HCT116 (cell line): ENCODE data around the gene DENND1A. TPM values are rescaled to one million over a fixed set of nuclear protein-coding genes. Genes with fewer than 3 reads are reported as not detected.

ENCODE experiments used
- ATAC-seq: fragments of 200-7000 bp; cut with Tn5 transposase; 2 replicates; pipeline ENCODE4 v1.9.1; 2020; ENCODE audit warnings: mild to moderate bottlenecking, moderate library complexity
- BruUV-seq: library from RNA; stranded (reverse); fragments of 400-500 nt; replicated peaks from 2 replicates; lab custom pipeline; 2021; lab: Mats Ljungman, UMichigan
- CTCF ChIA-PET: fragments of 300-600 bp; sonication (Branson Sonifier 250); formaldehyde crosslinking; loops from one replicate; lab custom pipeline; 2021; ENCODE audit warnings: antibody characterized with exemption; lab: Charles Lee
- POLR2A ChIA-PET: fragments of 300-600, 350-600 bp; sonication (Branson Sonifier 250); formaldehyde crosslinking; loops from one replicate; lab custom pipeline; 2021; ENCODE audit warnings: antibody characterized with exemption; lab: Charles Lee
- RAD21 ChIA-PET, 2 experiments: fragments of 300-600 bp; sonication (Branson Sonifier 250); formaldehyde crosslinking; loops; one replicate each; lab custom pipeline; 2023; ENCODE audit warnings: low total read pairs in 2 of 2; ENCODE audit not compliant: uncharacterized antibody in 2 of 2, unreplicated experiment in 2 of 2, low non-redundant PET in 1 of 2; lab: Charles Lee
- DNase-seq: peaks from one replicate; pipeline ENCODE4 v3.0.0-alpha.2; 2010; ENCODE audit warnings: low read depth, low spot score
- H2AFZ ChIP-seq: fragments of 200-600 bp; shearing (Covaris generic), sonication (generic); 2 replicates; pipeline ENCODE4 v1.6.1; 2017; ENCODE audit warnings: low read depth, mixed run types, mixed read lengths, antibody characterized with exemption, low read length; ENCODE audit not compliant: poor library complexity, severe bottlenecking
- H3K27ac ChIP-seq: 2 replicates; pipeline ENCODE4 v1.5.1; 2012; ENCODE audit warnings: low read depth, low read length
- H3K27me3 ChIP-seq: fragments of 200-600 bp; sonication (generic); 2 replicates; pipeline ENCODE4 v1.6.1; 2016; ENCODE audit warnings: mixed run types, low read length, mixed read lengths; ENCODE audit not compliant: insufficient read depth
- H3K36me3 ChIP-seq, 2 experiments: fragments of 200-500 bp in 1 of 2; fragments of 200-600 bp in 1 of 2; sonication (Bioruptor generic) in 1 of 2; sonication (generic) in 1 of 2; 2 replicates each; pipeline versions ENCODE4 v1.5.1 to v1.6.1; 2014 to 2016; ENCODE audit warnings: low read length in 2 of 2, inconsistent platforms in 1 of 2, mixed read lengths in 1 of 2, mixed run types in 1 of 2; ENCODE audit not compliant: insufficient read depth in 2 of 2, control insufficient read depth in 1 of 2
- H3K4me1 ChIP-seq, 2 experiments: fragments of 200-600 bp in 1 of 2; sonication (generic) in 1 of 2; 2 replicates each; pipeline versions ENCODE4 v1.5.1 to v1.6.1; 2012 to 2017; ENCODE audit warnings: low read length in 2 of 2, inconsistent platforms in 1 of 2, mild to moderate bottlenecking in 1 of 2, mixed read lengths in 1 of 2, mixed run types in 1 of 2, moderate library complexity in 1 of 2; ENCODE audit not compliant: insufficient read depth in 2 of 2, control insufficient read depth in 1 of 2
- H3K4me2 ChIP-seq: fragments of 200-600 bp; sonication (generic); 2 replicates; pipeline ENCODE4 v1.6.1; 2017; ENCODE audit warnings: mixed run types, low read length, mixed read lengths
- H3K4me3 ChIP-seq, 2 experiments: fragments of 200-600 bp in 1 of 2; sonication (generic) in 1 of 2; replicated peaks in 1 of 2; 2 replicates each; pipeline ENCODE4 v1.5.1; 2011 to 2016; ENCODE audit warnings: low read length in 2 of 2, control low read depth in 1 of 2, low read depth in 1 of 2, mild to moderate bottlenecking in 1 of 2, mixed read lengths in 1 of 2, mixed run types in 1 of 2
- H3K79me2 ChIP-seq: fragments of 200-600 bp; sonication (generic); 2 replicates; pipeline ENCODE4 v1.6.1; 2017; ENCODE audit warnings: mild to moderate bottlenecking, mixed run types, low read length, moderate library complexity, mixed read lengths; ENCODE audit not compliant: insufficient read depth
- H3K9ac ChIP-seq: fragments of 200-600 bp; sonication (generic); 2 replicates; pipeline ENCODE4 v1.6.1; 2016; ENCODE audit warnings: low read length, mixed read lengths
- H3K9me2 ChIP-seq: fragments of 200-600 bp; sonication (generic), shearing (Covaris generic); 2 replicates; pipeline ENCODE4 v1.6.1; 2017; ENCODE audit warnings: mixed run types, mild to moderate bottlenecking, moderate library complexity; ENCODE audit not compliant: insufficient read depth
- H3K9me3 ChIP-seq, 2 experiments: fragments of 200-500 bp in 1 of 2; fragments of 200-600 bp in 1 of 2; sonication (Bioruptor generic) in 1 of 2; sonication (generic) in 1 of 2; 2 replicates each; pipeline ENCODE4 v1.6.1; 2014 to 2017; ENCODE audit warnings: low read length in 2 of 2, mixed read lengths in 2 of 2, inconsistent platforms in 1 of 2, low read depth in 1 of 2, mild to moderate bottlenecking in 1 of 2, mixed run types in 1 of 2, moderate library complexity in 1 of 2; ENCODE audit not compliant: control insufficient read depth in 1 of 2, insufficient read depth in 1 of 2
- H4K20me1 ChIP-seq: fragments of 200-600 bp; sonication (generic), shearing (Covaris generic); 2 replicates; pipeline ENCODE4 v1.6.1; 2017; ENCODE audit warnings: mixed run types, mild to moderate bottlenecking, moderate library complexity; ENCODE audit not compliant: insufficient read depth
- EZH2 ChIP-seq: fragments of 200-600 bp; sonication (generic); IDR thresholded peaks from 2 replicates; pipeline ENCODE4 v1.6.1; 2017; ENCODE audit warnings: antibody characterized with exemption, mixed run types
- FOSL1 ChIP-seq: IDR thresholded peaks from 2 replicates; pipeline ENCODE4 v1.6.1; 2012; ENCODE audit warnings: low read depth
- JUND ChIP-seq: IDR thresholded peaks from 2 replicates; pipeline ENCODE4 v1.6.1; 2012
- POLR2AphosphoS5 ChIP-seq: IDR thresholded peaks from 2 replicates; pipeline ENCODE4 v1.6.1; 2011; ENCODE audit warnings: mild to moderate bottlenecking, low read depth, low read length, moderate library complexity
- SIN3A ChIP-seq: IDR thresholded peaks from 2 replicates; pipeline ENCODE4 v1.6.1; 2012; ENCODE audit warnings: low read depth
- SRF ChIP-seq: IDR thresholded peaks from 2 replicates; pipeline ENCODE4 v1.6.1; 2012; ENCODE audit warnings: low read depth
- intact Hi-C: fragments of 100-400 bp; cut with micrococcal nuclease; formaldehyde crosslinking; loops from 2 replicates; pipeline ENCODE4 v1.10.0; 2022
- total RNA-seq: library from RNA; stranded (reverse); gene quantifications from one replicate; pipeline ENCODE4 v1.2.1, GENCODE V29; 2021; ENCODE audit not compliant: unreplicated experiment
- TF ChIP-seq, protein P1 (sequence below), 3 experiments: fragments of 200-600 bp in 1 of 3; sonication (generic) in 1 of 3; IDR thresholded peaks in 2 of 3; conservative IDR thresholded peaks in 1 of 3; 2 replicates each; pipeline ENCODE4 v1.5.1; 2012 to 2017; ENCODE audit warnings: low read depth in 2 of 3, low read length in 2 of 3, antibody characterized with exemption in 1 of 3, borderline replicate concordance in 1 of 3, control low read depth in 1 of 3, mild to moderate bottlenecking in 1 of 3, mixed read lengths in 1 of 3, mixed run types in 1 of 3, moderate library complexity in 1 of 3; ENCODE audit not compliant: insufficient read depth in 1 of 3
- TF ChIP-seq, protein P2 (sequence below): IDR thresholded peaks from 2 replicates; pipeline ENCODE4 v1.6.1; 2012
- TF ChIP-seq, protein P3 (sequence below): IDR thresholded peaks from 2 replicates; pipeline ENCODE4 v1.6.1; 2011; ENCODE audit warnings: mild to moderate bottlenecking, low read length, moderate library complexity; ENCODE audit not compliant: insufficient replicate concordance; ENCODE audit errors: extremely low read depth

DENND1A gene
- total RNA-seq, 1 experiment from 2014 or later: 33.0 TPM

- H3K4me3 ChIP-seq: no peak overlapping the region
- no peaks in the 10 kb centered on the region for H3K36me3 ChIP-seq
- H3K79me2 ChIP-seq: no peaks in the 10 kb centered on the region
- ChIA-PET CTCF (no interaction called here), POLR2A (no interaction called here), RAD21 (no interaction called here)
- H4K20me1 ChIP-seq: no peaks in the 10 kb centered on the region
- no peak overlapping the region for H3K9ac ChIP-seq
- peaks cover 3 to 22% of the 10 kb centered on the region in 2 experiments; a peak in 1 of 4 replicates for H3K4me1 ChIP-seq
- H3K9me3 ChIP-seq: no peaks in the 10 kb centered on the region
- ATAC-seq: no peak
- TF ChIP-seq JUND (no peak), SRF (no peak), SIN3A (no peak), POLR2AphosphoS5 (no peak), FOSL1 (no peak), EZH2 (no peak)
- TF ChIP-seq, protein P1, sequence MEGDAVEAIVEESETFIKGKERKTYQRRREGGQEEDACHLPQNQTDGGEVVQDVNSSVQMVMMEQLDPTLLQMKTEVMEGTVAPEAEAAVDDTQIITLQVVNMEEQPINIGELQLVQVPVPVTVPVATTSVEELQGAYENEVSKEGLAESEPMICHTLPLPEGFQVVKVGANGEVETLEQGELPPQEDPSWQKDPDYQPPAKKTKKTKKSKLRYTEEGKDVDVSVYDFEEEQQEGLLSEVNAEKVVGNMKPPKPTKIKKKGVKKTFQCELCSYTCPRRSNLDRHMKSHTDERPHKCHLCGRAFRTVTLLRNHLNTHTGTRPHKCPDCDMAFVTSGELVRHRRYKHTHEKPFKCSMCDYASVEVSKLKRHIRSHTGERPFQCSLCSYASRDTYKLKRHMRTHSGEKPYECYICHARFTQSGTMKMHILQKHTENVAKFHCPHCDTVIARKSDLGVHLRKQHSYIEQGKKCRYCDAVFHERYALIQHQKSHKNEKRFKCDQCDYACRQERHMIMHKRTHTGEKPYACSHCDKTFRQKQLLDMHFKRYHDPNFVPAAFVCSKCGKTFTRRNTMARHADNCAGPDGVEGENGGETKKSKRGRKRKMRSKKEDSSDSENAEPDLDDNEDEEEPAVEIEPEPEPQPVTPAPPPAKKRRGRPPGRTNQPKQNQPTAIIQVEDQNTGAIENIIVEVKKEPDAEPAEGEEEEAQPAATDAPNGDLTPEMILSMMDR (IDR thresholded peaks at IDR 0.05 in 2 of 3, conservative IDR thresholded peaks at IDR 0.05 in 1 of 3; ENCODE audit: borderline replicate concordance in 1 of 3, insufficient read depth in 1 of 3, low read depth in 2 of 3, low read length in 2 of 3): no peak
- TF ChIP-seq, protein P2, sequence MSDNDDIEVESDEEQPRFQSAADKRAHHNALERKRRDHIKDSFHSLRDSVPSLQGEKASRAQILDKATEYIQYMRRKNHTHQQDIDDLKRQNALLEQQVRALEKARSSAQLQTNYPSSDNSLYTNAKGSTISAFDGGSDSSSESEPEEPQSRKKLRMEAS: no peak
- TF ChIP-seq, protein P3, sequence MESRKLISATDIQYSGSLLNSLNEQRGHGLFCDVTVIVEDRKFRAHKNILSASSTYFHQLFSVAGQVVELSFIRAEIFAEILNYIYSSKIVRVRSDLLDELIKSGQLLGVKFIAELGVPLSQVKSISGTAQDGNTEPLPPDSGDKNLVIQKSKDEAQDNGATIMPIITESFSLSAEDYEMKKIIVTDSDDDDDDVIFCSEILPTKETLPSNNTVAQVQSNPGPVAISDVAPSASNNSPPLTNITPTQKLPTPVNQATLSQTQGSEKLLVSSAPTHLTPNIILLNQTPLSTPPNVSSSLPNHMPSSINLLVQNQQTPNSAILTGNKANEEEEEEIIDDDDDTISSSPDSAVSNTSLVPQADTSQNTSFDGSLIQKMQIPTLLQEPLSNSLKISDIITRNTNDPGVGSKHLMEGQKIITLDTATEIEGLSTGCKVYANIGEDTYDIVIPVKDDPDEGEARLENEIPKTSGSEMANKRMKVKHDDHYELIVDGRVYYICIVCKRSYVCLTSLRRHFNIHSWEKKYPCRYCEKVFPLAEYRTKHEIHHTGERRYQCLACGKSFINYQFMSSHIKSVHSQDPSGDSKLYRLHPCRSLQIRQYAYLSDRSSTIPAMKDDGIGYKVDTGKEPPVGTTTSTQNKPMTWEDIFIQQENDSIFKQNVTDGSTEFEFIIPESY: no peak
- no peak overlapping the region for H2AFZ ChIP-seq
- H3K27ac ChIP-seq: no peak overlapping the region
- intact Hi-C loops: no loop called here
- no peak overlapping the region for H3K4me2 ChIP-seq
- no peak for DNase-seq
- H3K27me3 ChIP-seq: no peaks in the 10 kb centered on the region
- no peaks in the 10 kb centered on the region for H3K9me2 ChIP-seq
- no TSS peak for BruUV-seq
These were observed 180.2 kb downstream of the DENND1A start for GRCh38 chr9:123749580-123750202.
